ENCODE measurements around the gene UBE4B. TPM values are rescaled to one million over a fixed set of nuclear protein-coding genes. Genes with fewer than 3 reads are reported as not detected.

UBE4B gene
- total and polyA plus RNA-seq, 2 experiments from 2014 or later: 28.4 to 115 TPM

GRCh38 chr1:10085076-10085475 is 52.3 kb downstream of the UBE4B start:
- ATAC-seq: no peak
- Histone ChIP-seq H3K36me3 (ENCODE audit: insufficient read depth) (no peaks in the 10 kb centered on the region; the same call in 1 of the 2 replicates), H3K79me2 (replicated peaks; ENCODE audit: insufficient read depth) (peaks cover 69% of the 10 kb centered on the region), H3K4me1 (ENCODE audit: insufficient read depth) (no peaks in the 10 kb centered on the region), H3K9me2 (ENCODE audit: insufficient read depth) (no peaks in the 10 kb centered on the region), H3K27ac (ENCODE audit: low read depth) (no peak overlapping the region), H3K4me2 (no peak overlapping the region), H3K4me3 (no peak overlapping the region), H3F3A (replicated peaks; ENCODE audit: low read depth) (no peaks in the 10 kb centered on the region), H3K27me3 (ENCODE audit: insufficient read depth) (no peaks in the 10 kb centered on the region), H4K20me1 (replicated peaks; ENCODE audit: insufficient read depth) (peaks cover 6% of the 10 kb centered on the region; the same call in 1 of the 2 replicates), H2AFZ (no peak overlapping the region)
- TF ChIP-seq POLR2AphosphoS5 (IDR thresholded peaks at IDR 0.05; ENCODE audit: low read depth): no peak
- no peak for TF ChIP-seq CREB1 (CRISPR knock-in tag; IDR thresholded peaks at IDR 0.05; ENCODE audit: low read depth)
- no peak for TF ChIP-seq STAT1 (IDR thresholded peaks at IDR 0.05; ENCODE audit: unreplicated experiment)
- TF ChIP-seq ZNF114 (CRISPR knock-in tag; IDR thresholded peaks at IDR 0.05): no peak
- no peak for TF ChIP-seq EZH2 (IDR thresholded peaks at IDR 0.05; ENCODE audit: low read depth, unreplicated experiment)
- TF ChIP-seq EZH2phosphoT487 (IDR thresholded peaks at IDR 0.05; ENCODE audit: unreplicated experiment): no peak
- no peak for TF ChIP-seq NANOG (IDR thresholded peaks at IDR 0.05; ENCODE audit: borderline replicate concordance)
- no peak for TF ChIP-seq REST (IDR thresholded peaks at IDR 0.05; ENCODE audit: unreplicated experiment)
- TF ChIP-seq JUNB (IDR thresholded peaks at IDR 0.05; ENCODE audit: unreplicated experiment): no peak
- TF ChIP-seq, protein P1, sequence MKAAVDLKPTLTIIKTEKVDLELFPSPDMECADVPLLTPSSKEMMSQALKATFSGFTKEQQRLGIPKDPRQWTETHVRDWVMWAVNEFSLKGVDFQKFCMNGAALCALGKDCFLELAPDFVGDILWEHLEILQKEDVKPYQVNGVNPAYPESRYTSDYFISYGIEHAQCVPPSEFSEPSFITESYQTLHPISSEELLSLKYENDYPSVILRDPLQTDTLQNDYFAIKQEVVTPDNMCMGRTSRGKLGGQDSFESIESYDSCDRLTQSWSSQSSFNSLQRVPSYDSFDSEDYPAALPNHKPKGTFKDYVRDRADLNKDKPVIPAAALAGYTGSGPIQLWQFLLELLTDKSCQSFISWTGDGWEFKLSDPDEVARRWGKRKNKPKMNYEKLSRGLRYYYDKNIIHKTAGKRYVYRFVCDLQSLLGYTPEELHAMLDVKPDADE (IDR thresholded peaks at IDR 0.05): no peak
- TF ChIP-seq ZNF331 (CRISPR knock-in tag; IDR thresholded peaks at IDR 0.05; ENCODE audit: low read depth): no peak
- TF ChIP-seq, protein P2, sequence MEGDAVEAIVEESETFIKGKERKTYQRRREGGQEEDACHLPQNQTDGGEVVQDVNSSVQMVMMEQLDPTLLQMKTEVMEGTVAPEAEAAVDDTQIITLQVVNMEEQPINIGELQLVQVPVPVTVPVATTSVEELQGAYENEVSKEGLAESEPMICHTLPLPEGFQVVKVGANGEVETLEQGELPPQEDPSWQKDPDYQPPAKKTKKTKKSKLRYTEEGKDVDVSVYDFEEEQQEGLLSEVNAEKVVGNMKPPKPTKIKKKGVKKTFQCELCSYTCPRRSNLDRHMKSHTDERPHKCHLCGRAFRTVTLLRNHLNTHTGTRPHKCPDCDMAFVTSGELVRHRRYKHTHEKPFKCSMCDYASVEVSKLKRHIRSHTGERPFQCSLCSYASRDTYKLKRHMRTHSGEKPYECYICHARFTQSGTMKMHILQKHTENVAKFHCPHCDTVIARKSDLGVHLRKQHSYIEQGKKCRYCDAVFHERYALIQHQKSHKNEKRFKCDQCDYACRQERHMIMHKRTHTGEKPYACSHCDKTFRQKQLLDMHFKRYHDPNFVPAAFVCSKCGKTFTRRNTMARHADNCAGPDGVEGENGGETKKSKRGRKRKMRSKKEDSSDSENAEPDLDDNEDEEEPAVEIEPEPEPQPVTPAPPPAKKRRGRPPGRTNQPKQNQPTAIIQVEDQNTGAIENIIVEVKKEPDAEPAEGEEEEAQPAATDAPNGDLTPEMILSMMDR (conservative IDR thresholded peaks at IDR 0.05; ENCODE audit: low read depth in 2 of 2): no peak
- Mint-ChIP-seq H3K27me3 (ENCODE audit: insufficient read depth, low read depth, poor library complexity) (no peaks in the 10 kb centered on the region), H3K4me3 (no peak overlapping the region), H3K9me3 (no peaks in the 10 kb centered on the region; the same call in 2 of the 3 replicates), H3K36me3 (ENCODE audit: low read depth) (peaks cover 14% of the 10 kb centered on the region), H3K27ac (no peak overlapping the region), H3K4me1 (peaks cover 2% of the 10 kb centered on the region; the same call in 2 of the 3 replicates)
- no peak for DNase-seq (ENCODE audit: low spot score)

Measured in GM23338 (cell line).